Stimulated activated naive CD4-positive, alpha-beta T cell treated with Interleukin-2 at 50 U/mL for 16 hours (primary cell): ENCODE results near the gene SMC6.

Experiments
- DNase-seq: peaks from one replicate; lab custom pipeline; 2025; lab: John Stamatoyannopoulos, UW

The SMC6 gene

GRCh38 chr2:17765398-17765797 is 11.8 kb upstream of the SMC6 start:
- DNase-seq, result no peak

GRCh38 chr2:17763641-17764333 is 10.2 kb upstream of the SMC6 start:
- no peak for DNase-seq

- DNase-seq, result no peak
These were observed 8.8 kb upstream of the SMC6 start for GRCh38 chr2:17762451-17762850.

- no peak for DNase-seq
These were observed 6.2 kb upstream of the SMC6 start for GRCh38 chr2:17759805-17760204.

- no peak for DNase-seq
These were observed 4.5 kb upstream of the SMC6 start for GRCh38 chr2:17758118-17758517.

GRCh38 chr2:17757321-17757720 is 3.7 kb upstream of the SMC6 start:
- DNase-seq, result no peak

GRCh38 chr2:17756668-17757067 is 3.1 kb upstream of the SMC6 start:
- no peak for DNase-seq

GRCh38 chr2:17754773-17755425 is 1.3 kb upstream of the SMC6 start:
- DNase-seq, result no peak

GRCh38 chr2:17752892-17753802 is 463 bp downstream of the SMC6 start:
- DNase-seq, result peak; percentile 19

GRCh38 chr2:17752246-17752645 is 1.4 kb downstream of the SMC6 start:
- no peak for DNase-seq

- no peak for DNase-seq
These were observed 3.7 kb downstream of the SMC6 start for GRCh38 chr2:17749753-17750438.

- no peak for DNase-seq
These were observed 4.9 kb downstream of the SMC6 start for GRCh38 chr2:17748745-17749144.

- no peak for DNase-seq
These were observed 5.7 kb downstream of the SMC6 start for GRCh38 chr2:17747684-17748452.

- DNase-seq, result no peak
These were observed 13.4 kb downstream of the SMC6 start for GRCh38 chr2:17740203-17740602.

GRCh38 chr2:17736989-17737388 is 16.6 kb downstream of the SMC6 start:
- DNase-seq, result no peak

- no peak for DNase-seq
These were observed 17.7 kb downstream of the SMC6 start for GRCh38 chr2:17735864-17736263.

GRCh38 chr2:17733599-17733998 is 20.0 kb downstream of the SMC6 start:
- no peak for DNase-seq

GRCh38 chr2:17729880-17730279 is 23.7 kb downstream of the SMC6 start:
- no peak for DNase-seq

- no peak for DNase-seq
These were observed 25.4 kb downstream of the SMC6 start for GRCh38 chr2:17728210-17728609.

- no peak for DNase-seq
These were observed 33.8 kb downstream of the SMC6 start for GRCh38 chr2:17719562-17720371.

- no peak for DNase-seq
These were observed 34.9 kb downstream of the SMC6 start for GRCh38 chr2:17718689-17719088.
